HG02870 (cell line): Measurements from ENCODE around the gene BCCIP.
A peak's percentile ranks its signal among the peaks of the same experiment; 100 is the strongest.

Source experiments
- ATAC-seq: cut with Tn5 transposase; IDR thresholded peaks from one replicate; pipeline ENCODE4 v1.9.1; 2021; ENCODE audit warnings: mild to moderate bottlenecking, moderate library complexity; ENCODE audit not compliant: unreplicated experiment

BCCIP gene

GRCh38 chr10:125843603-125844329 is 20.4 kb downstream of the BCCIP start:
- ATAC-seq: no peak

GRCh38 chr10:125844751-125845221 is 21.4 kb downstream of the BCCIP start:
- no peak for ATAC-seq

DNA sequence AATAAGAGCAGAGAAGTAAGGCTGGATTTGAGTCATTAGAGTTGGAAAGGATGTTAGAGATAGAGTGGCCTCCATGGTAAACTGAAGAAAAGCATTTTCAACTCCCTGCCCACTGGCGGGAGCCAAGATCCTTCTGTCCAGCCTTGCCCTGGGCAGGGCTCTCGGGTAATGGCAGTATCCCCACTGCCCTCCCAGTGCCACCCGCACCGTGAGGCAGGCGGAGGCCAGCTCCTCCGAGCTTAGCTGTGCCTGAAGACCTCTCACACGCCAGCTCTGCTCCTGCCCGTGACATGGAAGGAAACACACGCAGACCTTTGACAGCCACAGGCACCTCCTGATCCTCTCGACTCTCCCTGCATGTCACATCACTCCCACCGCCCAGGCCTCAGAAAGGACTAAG is 22.3 kb downstream of the BCCIP start:
- ATAC-seq: no peak

DNA sequence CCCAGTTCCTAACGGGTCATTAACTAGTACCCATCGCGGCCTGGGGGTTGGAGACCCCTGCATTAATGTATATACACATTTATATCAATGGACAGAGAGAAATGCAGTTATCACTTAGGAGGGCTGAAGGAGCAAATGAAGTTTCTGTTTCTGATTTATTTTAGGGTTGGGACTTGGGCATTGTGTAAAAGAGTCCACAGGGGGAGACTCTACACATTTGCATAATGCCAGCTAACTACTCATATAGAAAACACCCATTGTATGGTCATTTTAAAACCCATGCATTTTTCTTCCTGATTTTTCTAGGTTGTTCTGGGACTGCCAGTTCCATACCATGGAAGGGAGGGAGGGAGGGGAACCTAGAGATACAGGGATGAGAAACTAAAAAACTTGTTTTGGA is 23.5 kb downstream of the BCCIP start:
- ATAC-seq: no peak

- ATAC-seq: no peak
Measured at GRCh38 chr10:125848371-125848770, 25.0 kb downstream of the BCCIP start.

GRCh38 chr10:125848857-125849256 is 25.5 kb downstream of the BCCIP start:
- ATAC-seq: no peak

GRCh38 chr10:125849448-125849847 is 26.1 kb downstream of the BCCIP start:
- ATAC-seq: no peak

- ATAC-seq: no peak
Measured at GRCh38 chr10:125850766-125851731, 27.7 kb downstream of the BCCIP start.

GRCh38 chr10:125852487-125852886 is 29.1 kb downstream of the BCCIP start:
- no peak for ATAC-seq

GRCh38 chr10:125857185-125857760 is 33.9 kb downstream of the BCCIP start:
- ATAC-seq: no peak

DNA sequence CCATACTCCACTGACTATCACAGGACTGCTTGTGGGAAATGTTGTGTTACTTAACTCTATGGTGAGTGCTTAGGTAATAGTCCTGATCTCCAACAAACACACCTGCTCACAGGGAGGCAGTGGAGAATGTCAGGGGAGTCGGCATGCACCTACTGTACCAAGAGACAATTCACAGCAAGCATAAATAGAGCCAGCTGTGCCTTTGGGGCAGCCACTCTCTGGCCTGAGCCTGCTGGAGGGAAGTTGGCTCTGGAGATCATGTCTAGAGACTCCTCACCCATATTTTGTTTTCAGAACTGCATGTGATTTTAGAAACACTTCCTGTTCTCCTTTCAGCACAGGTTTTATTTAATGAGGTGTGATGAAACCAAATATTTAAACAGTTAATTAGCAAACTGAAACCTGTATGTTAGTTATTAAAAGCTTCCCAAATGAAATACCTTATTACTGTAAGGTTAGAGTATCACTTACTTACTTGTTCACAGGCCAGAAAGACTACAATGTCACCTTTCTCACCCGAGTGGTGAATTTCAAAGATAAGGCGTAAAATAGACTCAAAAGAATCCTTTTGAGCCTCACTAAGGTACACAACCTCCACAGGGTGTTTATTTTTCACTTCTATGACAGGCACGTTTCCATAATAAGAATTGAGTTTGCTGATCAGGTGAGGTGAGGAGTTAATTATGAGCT is 35.9 kb downstream of the BCCIP start:
- no peak for ATAC-seq

DNA sequence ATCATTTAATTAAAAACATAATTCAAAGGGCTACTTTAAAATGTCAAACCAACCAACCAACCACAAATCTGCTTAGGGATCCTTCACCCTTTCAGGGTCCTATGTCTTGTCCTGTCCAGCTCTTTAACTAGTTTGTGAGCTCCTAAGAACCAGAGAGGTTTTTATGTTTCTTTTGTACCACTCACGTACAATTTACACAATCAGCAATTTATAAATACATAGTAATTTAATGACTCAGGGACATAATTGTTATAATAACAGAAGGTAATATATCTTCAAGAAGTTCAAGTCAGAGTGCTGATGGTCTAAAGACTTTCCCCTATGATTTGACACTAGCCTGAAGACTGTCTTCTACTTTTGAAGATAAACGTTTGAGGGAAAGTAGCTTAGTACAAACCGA is 41.8 kb downstream of the BCCIP start:
- no peak for ATAC-seq

- no peak for ATAC-seq
Measured at GRCh38 chr10:125866421-125867029, 43.2 kb downstream of the BCCIP start.

GRCh38 chr10:125868372-125868975 is 45.1 kb downstream of the BCCIP start:
- peak; percentile 79 for ATAC-seq

GRCh38 chr10:125871338-125871737 is 48.0 kb downstream of the BCCIP start:
- no peak for ATAC-seq

GRCh38 chr10:125878957-125879835 is 55.9 kb downstream of the BCCIP start:
- no peak for ATAC-seq

DNA sequence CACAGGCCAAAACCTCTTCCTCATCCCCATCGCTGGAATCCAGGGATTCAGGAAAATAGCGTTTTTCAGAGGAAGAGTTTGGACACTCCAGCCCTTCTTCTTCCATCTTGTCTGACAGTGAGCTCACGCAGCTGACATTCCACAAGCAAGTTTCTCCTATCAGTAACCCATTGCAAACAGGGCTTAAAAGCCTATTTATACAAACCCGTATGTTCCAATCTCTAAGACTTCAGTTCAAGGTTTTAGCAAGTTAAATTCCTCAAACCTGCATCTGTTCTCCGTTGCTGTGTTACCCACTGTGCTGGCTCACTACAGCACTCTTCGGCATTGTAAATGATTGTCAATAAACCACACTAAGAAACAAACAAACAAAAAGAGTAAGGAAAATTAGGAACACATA is 57.4 kb downstream of the BCCIP start:
- no peak for ATAC-seq

DNA sequence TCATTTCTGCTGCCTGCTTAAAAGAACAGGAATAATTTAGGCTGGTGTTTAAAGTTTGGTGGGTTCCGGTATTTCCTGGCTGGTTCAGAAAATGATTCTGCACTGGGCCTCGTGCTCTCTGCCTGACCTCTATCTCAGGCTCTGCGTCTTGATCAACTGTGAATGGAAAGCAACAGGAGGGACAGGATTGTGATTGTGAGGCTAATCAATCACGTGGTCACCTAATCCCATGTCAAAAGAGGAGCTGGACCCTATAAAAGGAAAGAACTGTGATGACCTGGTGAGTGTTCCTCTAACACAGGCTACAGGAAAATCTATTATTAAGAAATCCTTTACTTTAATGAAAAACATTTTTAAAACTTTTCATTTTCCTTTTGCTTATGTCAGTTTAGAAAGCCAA is 57.8 kb downstream of the BCCIP start, which contains the start of gene DHX32:
Gene DHX32, minus strand, starts transcription at position 101 of the 400 bp plus-strand sequence. CDS start 468 bp downstream, outside the sequence.
- ATAC-seq: no peak

DNA sequence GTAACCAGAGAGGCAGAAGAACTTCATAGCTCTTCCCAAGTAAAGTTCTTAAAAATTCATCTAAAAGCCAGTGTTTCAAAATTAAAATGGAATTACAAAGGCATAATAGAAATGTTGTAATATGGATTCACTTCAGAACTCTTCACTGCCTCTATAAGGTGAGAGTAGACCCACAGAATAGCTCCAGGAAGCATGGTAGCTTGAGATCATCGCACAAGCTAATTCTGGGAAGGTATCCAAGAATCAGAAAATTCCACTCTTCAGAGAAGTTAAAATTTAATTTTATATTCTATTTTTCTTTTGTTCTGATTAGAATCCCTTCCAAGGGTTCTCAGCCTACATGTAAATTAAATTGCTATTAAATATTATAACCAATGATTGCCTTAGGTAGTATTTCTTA is 59.2 kb downstream of the BCCIP start:
- ATAC-seq: no peak
